DMS 273 (cell line): ENCODE data around the gene USP31.

ENCODE experiments used
- DNase-seq: peaks from one replicate; lab custom pipeline; 2025; ENCODE audit not compliant: unreplicated experiment; lab: John Stamatoyannopoulos, UW

USP31 gene

DNA sequence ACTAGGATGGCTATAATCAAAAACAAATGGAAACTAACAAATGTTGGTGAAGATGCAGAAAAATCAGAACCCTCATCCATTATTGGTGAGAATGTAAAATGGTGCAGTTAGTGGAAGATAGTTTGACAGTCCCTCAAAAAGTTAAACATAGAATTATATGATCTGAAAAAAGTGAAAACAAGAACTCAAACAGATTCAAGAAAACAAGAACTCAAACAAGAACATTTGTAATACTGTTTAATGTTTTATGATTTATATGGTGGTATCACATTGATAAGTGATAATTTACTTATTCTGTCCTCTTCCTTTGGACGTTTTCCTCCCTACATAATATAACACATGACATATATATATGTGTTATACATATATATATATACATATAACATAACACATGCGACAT lies 12.0 kb downstream of the USP31 start:
- no peak for DNase-seq

GRCh38 chr16:23134274-23134673 lies 15.0 kb downstream of the USP31 start:
- peak; percentile 78 for DNase-seq

GRCh38 chr16:23132775-23133463 lies 16.3 kb downstream of the USP31 start:
- peak; percentile 58 for DNase-seq

GRCh38 chr16:23131931-23132621 lies 17.2 kb downstream of the USP31 start:
- DNase-seq = peak; percentile 56

GRCh38 chr16:23131436-23131835 lies 17.8 kb downstream of the USP31 start:
- DNase-seq = no peak

- DNase-seq = no peak
Observed at GRCh38 chr16:23131036-23131435, 18.2 kb downstream of the USP31 start.

- DNase-seq = no peak
Observed at GRCh38 chr16:23129686-23130085, 19.6 kb downstream of the USP31 start.

- no peak for DNase-seq
Observed at GRCh38 chr16:23128056-23128455, 21.2 kb downstream of the USP31 start.

DNA sequence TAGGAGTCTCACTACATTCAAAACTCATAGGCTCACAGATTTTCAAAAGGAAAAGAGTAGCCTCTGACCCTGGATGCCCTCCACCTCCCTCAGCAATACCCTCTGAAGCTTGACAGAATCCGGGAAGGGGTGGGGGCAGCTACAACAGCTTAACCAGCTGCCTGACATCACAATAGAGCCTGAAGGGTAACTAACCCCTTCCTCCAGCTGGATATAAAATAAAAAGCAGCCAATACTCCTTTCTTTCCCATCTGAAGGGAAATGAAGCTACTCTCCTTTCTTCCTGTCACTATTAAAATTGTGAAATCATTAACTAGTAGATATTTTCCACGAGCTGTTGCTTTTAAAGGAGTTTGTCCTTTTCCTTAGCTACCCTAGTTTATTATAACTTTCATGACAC lies 24.0 kb downstream of the USP31 start:
- no peak for DNase-seq

DNA sequence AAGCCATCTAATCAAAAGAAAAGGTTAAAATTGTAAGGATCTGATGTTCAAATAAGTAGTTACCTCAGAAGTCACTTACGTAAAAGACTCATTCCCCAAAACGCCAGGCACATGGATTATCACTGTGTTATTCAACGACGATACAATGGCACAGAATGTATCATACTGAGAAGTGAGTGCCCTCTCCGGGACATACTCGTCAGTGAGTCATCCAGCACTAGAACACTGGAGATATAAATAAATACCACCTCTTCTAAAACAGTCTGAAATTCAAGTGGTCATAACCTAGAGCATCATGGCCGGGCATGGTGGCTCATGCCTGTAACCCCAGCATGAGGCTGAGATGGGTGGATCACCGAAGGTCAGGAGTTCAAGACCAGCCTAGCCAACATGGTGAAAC lies 24.9 kb downstream of the USP31 start:
- DNase-seq = no peak

- no peak for DNase-seq
Observed at GRCh38 chr16:23122144-23122543, 27.1 kb downstream of the USP31 start.

DNA sequence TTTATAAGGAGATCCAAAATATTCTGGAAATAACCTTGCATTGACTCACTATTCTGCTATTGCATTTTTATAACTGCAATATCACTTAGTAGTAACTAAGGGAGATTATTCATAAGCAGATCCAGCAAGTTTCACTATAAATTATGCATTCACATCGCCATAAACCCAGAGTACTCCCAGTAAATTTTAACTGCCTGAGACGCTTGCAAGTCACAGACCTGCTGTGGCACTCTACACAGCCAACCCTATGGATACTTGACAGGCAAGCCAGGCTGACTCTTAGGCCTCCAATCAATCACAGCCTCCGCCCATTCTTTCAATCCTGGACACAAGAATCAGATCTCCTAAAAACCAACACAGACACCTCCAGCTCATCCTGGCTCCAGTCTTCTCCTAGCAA lies 28.2 kb downstream of the USP31 start:
- peak; percentile 36 for DNase-seq

DNA sequence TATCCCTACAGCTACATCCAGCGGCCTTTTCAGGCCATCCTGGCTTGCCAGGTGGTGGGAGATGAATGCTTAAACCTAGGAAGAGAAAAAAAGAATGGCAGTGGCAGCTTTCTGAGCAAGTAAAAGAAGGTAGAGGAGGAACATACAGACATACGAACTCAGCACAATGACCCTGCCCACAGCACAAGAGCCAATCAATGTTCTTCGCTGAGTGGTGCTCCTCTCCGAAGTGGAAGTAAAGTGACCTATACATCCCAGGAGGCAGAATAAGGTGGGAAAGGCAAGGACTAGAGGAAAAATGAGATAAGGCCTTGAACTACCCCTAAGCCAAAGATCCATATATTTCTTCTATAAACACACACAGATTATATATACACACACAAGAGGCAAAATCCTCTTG lies 28.7 kb downstream of the USP31 start:
- peak; percentile 24 for DNase-seq

DNA sequence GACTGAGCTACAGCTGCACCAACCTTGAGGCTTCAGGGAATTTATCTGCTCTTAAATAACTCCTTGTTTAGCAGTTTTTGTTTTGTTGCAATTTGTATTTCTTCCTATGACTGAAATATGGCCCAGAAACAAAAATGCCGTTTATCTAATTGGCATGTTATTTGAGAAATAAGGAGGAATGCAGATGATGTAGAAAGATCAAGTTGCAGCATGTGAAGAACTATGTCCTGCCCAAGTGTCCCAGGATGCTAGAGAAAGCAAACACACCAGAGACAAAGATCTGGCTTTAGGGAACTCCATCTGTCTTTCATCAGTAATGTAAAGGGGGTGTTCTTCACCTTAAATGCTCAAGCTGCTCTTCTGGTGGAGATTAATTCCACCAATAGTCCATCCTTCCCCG lies 29.7 kb downstream of the USP31 start:
- DNase-seq = peak; percentile 61

GRCh38 chr16:23114131-23114904 lies 34.9 kb downstream of the USP31 start:
- peak; percentile 75 for DNase-seq

DNA sequence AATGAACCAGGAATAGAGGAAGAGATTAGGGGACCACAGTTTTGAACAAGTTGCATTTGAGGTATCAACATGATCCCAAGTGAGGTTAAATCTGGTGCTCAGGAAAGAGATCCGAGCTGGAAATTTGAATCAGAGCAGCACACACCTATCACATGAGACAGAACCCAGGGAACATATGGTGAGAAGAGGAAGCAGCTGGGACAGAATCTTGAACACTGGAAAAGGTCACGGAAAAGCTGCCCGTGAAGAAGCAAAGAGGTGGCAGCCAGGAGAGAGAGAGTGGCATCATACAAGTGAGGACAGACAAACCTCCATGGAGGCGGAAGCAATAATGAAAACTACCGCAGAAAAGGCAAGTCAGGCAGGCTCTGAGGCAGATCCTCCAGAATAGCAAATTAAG lies 36.1 kb downstream of the USP31 start:
- DNase-seq = peak; percentile 90

- DNase-seq = no peak
Observed at GRCh38 chr16:23110257-23110899, 38.9 kb downstream of the USP31 start.

GRCh38 chr16:23107936-23108335 lies 41.3 kb downstream of the USP31 start:
- DNase-seq = no peak

- DNase-seq = no peak
Observed at GRCh38 chr16:23107117-23107516, 42.1 kb downstream of the USP31 start.

DNA sequence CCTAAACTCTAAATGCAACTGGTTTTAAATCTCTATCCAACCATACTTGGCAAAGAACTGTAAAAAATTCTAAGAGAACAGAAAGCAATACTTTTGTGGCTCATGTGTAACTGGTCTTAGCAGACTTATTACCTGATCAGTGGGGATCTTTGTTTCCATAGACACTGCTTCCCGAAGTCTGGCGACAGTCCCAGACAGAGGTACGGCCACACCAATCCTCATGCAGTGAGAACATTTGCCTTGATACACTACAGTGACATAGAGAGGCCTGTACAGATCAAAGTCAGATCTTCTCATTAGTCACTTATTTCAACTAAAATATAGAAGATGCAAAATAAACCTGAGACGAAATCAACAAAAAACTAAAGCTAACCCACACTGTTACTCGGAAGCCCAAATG lies 43.9 kb downstream of the USP31 start:
- no peak for DNase-seq
